CD4-positive, alpha-beta T cell treated with Interferon gamma for 1 hour (primary cell): ENCODE results near the gene OVCH1.
"Not testable (repeated sequence)": the region's sequence is repeated elsewhere in the genome, so short reads cannot be mapped to it uniquely, and the experiment has no call there.

Experiments
- DNase-seq: peaks from one replicate; pipeline ENCODE4 v3.0.0-alpha.2; 2020

OVCH1 gene

DNA sequence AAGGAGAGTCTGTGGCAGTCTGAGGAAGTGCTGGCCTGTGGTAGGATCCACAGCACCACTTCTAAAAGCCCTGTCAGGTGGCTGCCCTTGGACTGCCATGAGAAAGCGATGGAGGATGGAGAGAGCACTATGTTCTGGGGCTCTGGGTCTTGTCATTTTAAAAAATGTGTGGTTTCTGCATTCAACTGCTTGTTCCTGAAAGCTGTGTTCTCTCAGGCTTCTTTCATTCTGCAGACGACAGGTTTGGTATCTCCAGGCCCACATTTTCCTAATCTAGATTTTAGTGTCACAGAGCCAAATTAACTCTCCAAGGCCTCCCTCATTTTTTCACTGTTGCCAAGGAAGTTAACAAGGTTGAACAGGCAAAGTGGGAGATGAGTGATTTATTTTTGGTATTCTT, 10.5 kb downstream of the OVCH1 start:
- DNase-seq: no peak

GRCh38 chr12:29463198-29463597, 34.3 kb downstream of the OVCH1 start:
- no peak for DNase-seq

GRCh38 chr12:29460082-29460481, 37.4 kb downstream of the OVCH1 start:
- no peak for DNase-seq

DNA sequence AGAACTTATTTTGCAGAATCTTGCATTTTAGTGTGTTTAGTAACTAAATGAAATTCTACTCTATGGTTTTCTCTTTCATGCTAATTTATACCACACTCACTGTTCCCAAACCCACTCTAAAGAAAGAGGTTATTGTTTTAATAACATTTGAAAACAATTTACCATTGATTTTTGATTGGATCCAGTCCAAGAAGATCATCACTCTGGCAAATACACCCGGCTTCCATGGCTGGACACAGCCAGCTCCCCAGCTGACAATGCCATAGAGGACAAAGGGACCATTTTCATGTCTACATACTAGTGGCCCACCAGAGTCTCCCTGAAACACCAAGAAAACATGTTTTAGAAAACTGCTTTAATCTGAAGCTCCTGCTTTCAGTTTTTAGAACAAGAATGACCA, 42.4 kb downstream of the OVCH1 start:
- no peak for DNase-seq

DNA sequence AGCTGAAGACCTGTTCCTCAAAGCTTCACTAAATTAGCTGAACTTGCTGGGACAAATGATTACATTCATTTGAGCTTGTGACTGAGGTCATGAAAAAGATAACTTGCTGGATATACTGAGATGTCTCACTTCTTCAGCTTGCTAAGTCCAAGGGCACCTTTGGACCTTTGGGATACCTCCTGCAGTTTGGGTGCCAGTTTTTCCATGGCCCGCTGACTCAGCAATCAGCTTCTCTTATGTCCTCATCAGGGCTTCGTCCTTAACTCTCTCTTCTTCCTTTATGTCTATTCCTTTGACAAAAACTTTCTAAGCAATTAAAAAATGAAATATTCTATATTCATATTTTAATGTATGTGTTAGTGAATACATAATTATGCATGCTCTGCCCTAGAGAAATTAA, 45.6 kb downstream of the OVCH1 start:
- no peak for DNase-seq

- DNase-seq: no peak
Measured at GRCh38 chr12:29448157-29448556, 49.3 kb downstream of the OVCH1 start.

DNA sequence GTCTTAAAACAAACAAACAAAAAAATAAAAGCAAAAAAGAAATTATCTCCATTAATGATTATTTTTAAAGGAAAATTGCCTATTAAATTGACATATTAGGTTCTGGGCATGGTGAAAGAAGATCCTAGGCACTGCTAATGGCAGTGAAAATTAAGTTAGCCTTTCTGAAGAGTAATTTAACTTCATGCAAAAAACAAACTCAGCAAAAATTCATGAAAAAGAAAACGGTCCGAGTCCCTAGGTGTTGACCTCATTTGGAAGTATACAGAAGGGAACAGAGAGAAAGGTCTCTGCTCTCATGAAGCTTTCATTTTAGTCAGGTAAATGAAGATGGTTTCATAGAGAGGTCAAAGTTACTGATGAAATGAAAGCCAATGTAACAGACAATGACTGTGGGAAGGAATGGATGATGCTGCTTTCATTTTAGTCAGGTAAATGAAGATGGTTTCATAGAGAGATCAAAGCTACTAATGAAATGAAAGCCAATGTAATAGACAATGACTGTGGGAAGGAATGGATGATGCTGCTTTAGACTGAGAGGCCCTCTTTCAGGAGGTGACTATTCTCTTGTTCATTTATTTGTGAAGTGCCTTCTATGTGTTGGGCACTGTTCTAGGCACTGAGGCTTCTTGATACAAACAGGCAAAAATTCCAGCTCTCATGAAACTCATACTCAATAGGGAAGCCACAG, 50.1 kb downstream of the OVCH1 start:
- DNase-seq: no peak

DNA sequence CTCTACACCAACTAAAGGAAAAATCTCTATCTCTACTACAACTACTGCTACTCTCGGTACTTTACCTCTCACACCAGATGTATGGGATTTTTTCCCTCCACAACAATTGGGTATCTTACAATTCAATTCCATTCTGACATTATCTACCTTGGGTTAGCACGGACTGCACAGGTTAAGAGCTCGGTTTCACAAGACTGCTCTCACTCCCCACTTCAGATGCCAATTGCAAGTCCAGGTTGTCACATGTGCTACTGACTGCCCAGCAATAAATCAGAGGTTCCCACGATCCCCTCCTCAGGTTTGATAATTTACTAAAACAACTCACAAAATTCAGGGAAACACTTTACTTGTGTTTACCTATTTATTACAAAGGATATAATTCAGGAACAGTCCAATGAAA, 58.0 kb downstream of the OVCH1 start:
- DNase-seq: no peak

DNA sequence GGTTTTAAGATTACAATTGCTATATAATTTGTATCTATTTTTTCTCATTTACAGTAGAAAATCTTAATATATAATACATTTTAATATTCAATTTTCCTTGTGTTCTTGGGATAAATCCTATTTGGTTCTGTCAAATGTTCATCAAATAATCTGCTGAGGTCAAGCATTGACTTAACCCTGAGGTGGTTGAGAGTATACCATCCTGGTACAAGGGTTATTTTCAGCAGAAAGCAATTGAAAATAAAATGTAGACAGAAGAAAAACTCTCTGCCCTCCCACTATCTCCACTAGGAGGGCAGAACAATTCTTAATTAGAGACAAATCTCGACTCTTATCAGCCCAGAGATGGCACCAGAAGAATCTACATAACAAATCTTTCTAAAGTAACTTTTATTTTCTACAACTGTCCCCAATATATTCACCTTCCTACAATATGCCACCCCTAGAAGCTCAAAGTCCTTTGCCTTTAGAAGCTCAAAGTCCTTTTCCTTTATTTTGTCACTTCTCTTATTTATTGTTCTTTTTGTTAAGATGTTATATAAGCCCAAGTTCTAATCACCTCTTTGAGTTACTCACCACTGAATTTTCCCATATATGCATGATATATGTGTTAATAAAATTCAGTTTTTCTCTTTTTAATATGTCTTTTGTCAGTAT, 58.6 kb downstream of the OVCH1 start:
- no peak for DNase-seq

- DNase-seq: no peak
Measured at GRCh38 chr12:29437575-29437974, 59.9 kb downstream of the OVCH1 start.

DNA sequence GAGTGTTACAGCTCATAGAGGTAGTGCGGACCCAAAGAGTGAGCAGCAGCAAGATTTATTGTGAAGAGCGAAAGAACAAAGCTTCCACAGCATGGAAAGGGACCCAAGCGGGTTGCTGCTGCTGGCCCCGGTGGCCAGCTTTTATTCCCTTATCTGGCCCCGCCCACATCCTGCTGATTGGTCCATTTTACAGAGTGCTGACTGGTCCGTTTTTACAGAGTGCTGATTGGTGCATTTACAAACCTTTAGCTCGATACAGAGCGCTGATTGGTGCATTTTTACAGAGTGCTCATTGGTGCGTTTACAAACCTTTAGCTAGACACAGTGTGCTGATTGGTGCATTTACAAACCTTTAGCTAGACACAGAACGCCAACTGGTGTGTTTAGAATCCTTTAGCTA, 60.7 kb downstream of the OVCH1 start:
- not testable (repeated sequence) for DNase-seq

GRCh38 chr12:29431513-29431912, 66.0 kb downstream of the OVCH1 start:
- DNase-seq: no peak

- DNase-seq: no peak
Measured at GRCh38 chr12:29430716-29431044, 66.8 kb downstream of the OVCH1 start.

- no peak for DNase-seq
Measured at GRCh38 chr12:29429999-29430715, 67.3 kb downstream of the OVCH1 start.

GRCh38 chr12:29428633-29429032, 68.9 kb downstream of the OVCH1 start:
- DNase-seq: no peak

- DNase-seq: no peak
Measured at GRCh38 chr12:29427964-29428363, 69.5 kb downstream of the OVCH1 start.

DNA sequence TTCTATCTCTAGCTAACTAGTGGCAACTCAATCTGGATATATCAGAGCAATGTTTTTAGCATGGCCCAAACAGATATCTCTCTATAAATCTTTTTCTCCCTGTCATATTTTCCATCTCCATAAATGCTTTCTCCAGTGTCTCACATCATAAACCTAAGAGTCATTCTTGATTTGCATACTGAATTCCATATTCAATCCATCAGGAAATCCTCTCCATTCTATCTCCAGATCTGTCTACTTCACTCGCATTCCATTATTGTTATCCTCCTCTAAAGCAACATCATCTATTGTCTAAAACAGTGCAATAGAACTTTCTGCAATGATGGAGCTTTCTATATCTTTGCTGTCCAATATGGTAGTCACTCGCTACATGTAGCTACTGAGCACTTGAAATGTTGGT, 71.0 kb downstream of the OVCH1 start:
- no peak for DNase-seq

- DNase-seq: no peak
Measured at GRCh38 chr12:29425722-29426121, 71.8 kb downstream of the OVCH1 start.

- no peak for DNase-seq
Measured at GRCh38 chr12:29416748-29417147, 80.7 kb downstream of the OVCH1 start.

DNA sequence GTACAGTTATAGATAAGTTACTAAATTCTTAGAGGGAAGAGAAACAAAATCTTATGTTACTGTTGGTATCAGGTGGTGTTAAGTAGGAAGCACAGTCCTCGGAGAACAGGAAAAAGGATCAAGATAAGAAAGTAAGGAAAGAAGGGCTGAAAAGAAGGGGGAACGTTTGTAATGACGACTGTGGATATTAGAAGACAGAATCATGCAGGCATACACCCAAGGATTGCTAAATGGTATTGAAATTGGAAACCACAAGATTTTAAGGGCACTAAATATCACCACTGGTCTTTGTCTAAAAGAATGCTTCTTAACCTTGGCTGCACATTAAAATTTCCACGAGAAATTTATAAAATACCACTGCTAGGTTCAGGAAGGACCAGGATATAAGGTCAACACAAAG, 82.4 kb downstream of the OVCH1 start:
- no peak for DNase-seq

- DNase-seq: no peak
Measured at GRCh38 chr12:29414368-29414767, 83.1 kb downstream of the OVCH1 start.

- no peak for DNase-seq
Measured at GRCh38 chr12:29405561-29405960, 91.9 kb downstream of the OVCH1 start.

DNA sequence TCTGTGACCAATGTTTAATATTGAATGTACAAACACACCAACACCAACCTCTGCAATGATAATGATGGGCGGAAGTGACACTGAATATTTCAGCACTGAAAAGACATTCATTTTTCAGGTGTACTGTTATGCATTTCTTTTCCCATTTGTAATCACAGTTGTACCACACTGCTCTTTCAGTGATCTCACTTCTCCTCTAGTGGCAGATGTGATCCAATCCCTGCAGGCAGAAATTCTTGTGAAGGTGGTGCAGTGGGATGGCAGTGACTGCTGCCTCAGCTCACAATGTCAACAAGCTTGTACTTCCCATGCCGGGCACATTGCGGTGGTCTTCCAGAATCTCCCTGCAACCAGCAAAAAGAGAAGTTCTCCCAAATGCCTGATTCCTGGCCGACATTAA, 93.5 kb downstream of the OVCH1 start:
- no peak for DNase-seq

GRCh38 chr12:29402437-29402836, 95.0 kb downstream of the OVCH1 start:
- no peak for DNase-seq
